D721Med (cell line): ENCODE measurements around the gene KCTD13.
"Not testable (repeated sequence)": the region's sequence is repeated elsewhere in the genome, so short reads cannot be mapped to it uniquely, and the experiment has no call there.

ENCODE experiments used
- DNase-seq: peaks from one replicate; pipeline ENCODE4 v3.0.0; 2011; ENCODE audit warnings: low spot score; ENCODE audit not compliant: insufficient read length
- FAIRE-seq: peaks from 2 replicates; lab custom pipeline; 2011; peaks lifted over from hg19 to GRCh38; lab: Jason Lieb, UNC
- CTCF ChIP-seq: IDR thresholded peaks from 2 replicates; pipeline ENCODE4 v1.5.1; 2012; ENCODE audit warnings: mild to moderate bottlenecking, control low read depth; ENCODE audit not compliant: insufficient read depth; ENCODE audit errors: missing control alignments

Gene KCTD13

DNA sequence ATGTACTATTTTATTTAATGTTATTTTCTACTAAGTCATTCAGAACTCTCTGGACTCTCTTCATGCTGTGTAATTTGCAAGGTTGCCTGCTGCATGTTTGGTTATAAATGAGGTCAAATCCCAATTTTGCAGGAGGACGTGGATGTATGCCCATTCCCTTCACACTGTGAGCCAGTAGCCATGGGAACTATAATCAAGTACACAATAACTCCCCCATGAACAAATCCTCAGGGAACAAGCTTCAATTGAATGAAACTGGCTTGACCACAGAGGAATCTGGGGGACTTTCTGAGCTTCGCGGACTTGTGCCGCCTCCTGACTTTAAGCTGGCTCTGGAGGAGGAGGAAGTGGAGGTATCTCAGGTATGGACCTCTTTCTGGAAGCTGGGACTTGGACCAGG, 14.6 kb upstream of the KCTD13 start:
- TF ChIP-seq CTCF: no peak
- DNase-seq (no peak), FAIRE-seq (no peak)

DNA sequence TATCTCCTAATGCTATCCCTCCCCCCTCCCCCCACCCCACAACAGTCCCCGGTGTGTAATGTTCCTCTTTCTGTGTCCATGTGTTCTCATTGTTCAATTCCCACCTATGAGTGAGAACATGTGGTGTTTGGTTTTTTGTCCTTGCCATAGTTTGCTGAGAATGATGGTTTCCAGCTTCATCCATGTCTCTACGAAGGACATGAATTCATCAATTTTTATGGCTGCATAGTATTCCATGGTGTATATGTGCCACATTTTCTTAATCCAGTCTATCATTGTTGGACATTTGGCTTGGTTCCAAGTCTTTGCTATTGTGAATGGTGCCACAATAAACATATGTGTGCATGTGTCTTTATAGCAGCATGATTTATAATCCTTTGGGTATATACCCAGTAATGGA, 5.7 kb upstream of the KCTD13 start:
- not testable (repeated sequence) for FAIRE-seq, DNase-seq

DNA sequence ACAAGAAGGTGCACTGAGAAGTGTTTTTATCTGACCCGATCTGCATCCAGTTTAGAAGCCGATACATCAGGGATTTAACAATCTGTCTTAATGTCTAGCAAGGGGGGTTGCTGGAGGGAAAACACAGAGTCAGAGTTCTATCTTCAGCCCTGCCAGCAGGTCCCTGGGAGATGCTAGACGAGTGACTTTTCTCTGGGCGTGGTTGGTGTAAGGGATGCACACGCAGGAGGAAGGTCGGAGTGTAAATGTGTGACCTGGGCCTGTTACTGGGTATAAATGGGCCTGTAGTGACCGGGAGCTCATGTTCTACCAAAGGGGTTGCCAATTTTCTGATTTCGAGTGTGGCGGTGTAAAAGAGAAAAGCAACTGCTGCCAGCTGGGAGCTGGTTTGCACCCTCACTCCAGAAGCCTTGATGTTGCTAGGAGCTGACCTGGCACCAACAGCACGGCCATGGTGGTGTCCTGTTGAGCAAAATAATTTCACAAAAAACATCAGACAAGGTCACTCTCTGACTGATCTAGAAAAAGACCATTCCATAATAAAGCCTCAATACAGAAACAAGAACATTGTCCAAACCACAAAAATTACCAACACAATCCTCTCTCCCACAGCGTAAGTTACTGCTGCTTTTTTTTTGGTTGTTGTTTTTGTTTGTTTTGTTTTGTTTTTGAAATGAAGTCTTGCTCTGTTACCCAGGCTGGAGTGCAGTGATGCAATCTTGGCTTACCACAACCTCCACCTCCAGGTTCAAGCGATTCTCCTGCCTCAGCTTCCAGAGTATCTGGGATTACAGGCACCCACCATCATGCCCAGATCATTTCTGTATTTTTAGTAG, 1.3 kb upstream of the KCTD13 start:
- DNase-seq (no peak), FAIRE-seq (no peak)
- no peak for TF ChIP-seq CTCF

DNA sequence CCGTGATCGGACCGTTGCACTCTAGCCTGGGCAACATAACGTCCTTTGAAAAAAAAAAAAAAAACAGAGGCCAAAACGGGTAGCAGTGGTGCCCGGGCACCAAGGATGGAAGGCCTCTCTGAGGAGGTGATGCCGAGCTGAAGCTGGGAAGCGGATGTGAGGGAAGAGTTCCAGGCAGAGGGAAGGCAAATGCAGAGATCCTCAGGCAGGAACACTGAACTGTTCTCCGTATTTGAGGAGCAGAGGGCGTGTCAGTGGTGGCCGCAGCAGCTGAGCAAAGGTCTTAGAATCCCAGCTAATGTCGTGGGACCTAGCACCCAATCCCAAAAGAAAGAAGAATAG, 656 bp upstream of the KCTD13 start:
- DNase-seq (no peak), FAIRE-seq (no peak)
- no peak for TF ChIP-seq CTCF

DNA sequence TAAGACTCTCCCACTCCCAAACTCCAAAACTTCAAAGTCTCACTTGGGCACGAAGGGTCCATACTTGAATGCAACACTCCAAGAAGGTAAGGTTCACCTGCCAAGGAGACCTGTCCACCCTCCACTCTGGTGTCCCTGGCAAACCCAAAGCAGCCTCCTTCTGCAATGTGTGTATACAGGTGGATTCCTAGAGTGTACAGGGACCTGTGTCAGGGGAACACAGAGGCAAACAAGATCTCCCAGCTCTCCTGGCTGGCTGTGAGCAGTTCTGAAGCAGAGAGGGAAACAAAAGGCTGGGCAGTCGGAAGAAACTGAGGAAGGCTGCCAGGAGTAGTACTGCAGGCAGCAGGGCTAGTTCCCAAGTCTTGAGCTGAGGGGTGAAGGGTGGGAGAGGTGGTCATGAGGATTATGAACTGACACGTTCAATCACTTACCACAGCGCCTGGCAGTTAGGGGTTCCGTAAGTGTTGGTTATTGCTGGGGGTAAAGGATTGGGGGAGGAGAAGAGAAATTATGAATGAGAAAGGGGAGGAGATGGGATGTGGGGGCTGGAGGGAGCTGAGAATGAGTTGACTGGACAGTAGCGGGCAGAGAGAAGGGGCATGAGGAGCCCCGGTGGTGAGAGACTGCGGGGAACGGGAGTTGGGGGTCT, 795 bp downstream of the KCTD13 start:
- no peak for TF ChIP-seq CTCF
- no peak for DNase-seq
- FAIRE-seq: no peak

- DNase-seq: no peak
- TF ChIP-seq CTCF: no peak
- FAIRE-seq: no peak
Observed at GRCh38 chr16:29922986-29923501, 3.0 kb downstream of the KCTD13 start.

GRCh38 chr16:29922326-29922725, 3.7 kb downstream of the KCTD13 start:
- FAIRE-seq (no peak), DNase-seq (no peak)
- TF ChIP-seq CTCF: no peak
